Vagina (tissue), 2 donors: Measurements from ENCODE around the gene NAV2. TPM values are rescaled to one million over a fixed set of nuclear protein-coding genes. Genes with fewer than 3 reads are reported as not detected.

Experiments
- DNase-seq, 2 donors: peaks; one replicate each; pipeline ENCODE4 v3.0.0-alpha.2; 2017; ENCODE audit errors: extremely low spot score in 2 of 2
- H3K27ac ChIP-seq: fragments of 200-600 bp; sonication (generic); one replicate; pipeline ENCODE4 v1.5.1; 2019
- H3K27me3 ChIP-seq: fragments of 200-600 bp; sonication (generic); one replicate; pipeline ENCODE4 v1.5.1; 2019
- H3K36me3 ChIP-seq, 2 donors: fragments of 200-600 bp; sonication (generic); one replicate each; pipeline ENCODE4 v1.5.1; 2017 to 2019
- H3K4me1 ChIP-seq: fragments of 200-600 bp; sonication (generic); one replicate; pipeline ENCODE4 v1.5.1; 2019
- H3K4me3 ChIP-seq, 2 donors: fragments of 200-600 bp; sonication (generic); 1 replicate in 1 of 2; 2 replicates in 1 of 2; pipeline ENCODE4 v1.5.1; 2016 to 2019
- H3K9me3 ChIP-seq: fragments of 200-600 bp; sonication (generic); one replicate; pipeline ENCODE4 v1.5.1; 2019
- CTCF ChIP-seq, 3 experiments: fragments of 450-650 bp in 2 of 3; fragments of 200-600 bp in 1 of 3; sonication (generic) in 1 of 3; IDR thresholded peaks; one replicate each; pipeline ENCODE4 v1.5.1; 2017 to 2019; ENCODE audit warnings: antibody characterized with exemption in 3 of 3, mild to moderate bottlenecking in 2 of 3, moderate library complexity in 2 of 3
- POLR2A ChIP-seq, 2 donors: fragments of 450-650 bp; IDR thresholded peaks; one replicate each; pipeline ENCODE4 v1.6.1; 2017; ENCODE audit warnings: antibody characterized with exemption in 2 of 2, mild to moderate bottlenecking in 2 of 2, moderate library complexity in 2 of 2
- POLR2AphosphoS5 ChIP-seq, 2 donors: sonication (generic); formaldehyde crosslinking; IDR thresholded peaks; one replicate each; pipeline ENCODE4 v1.9.0; 2017; ENCODE audit warnings: antibody characterized with exemption in 2 of 2, mild to moderate bottlenecking in 2 of 2, low read depth in 1 of 2; ENCODE audit not compliant: insufficient read depth in 1 of 2
- intact Hi-C: fragments of 100-400 bp; cut with DNase I; formaldehyde crosslinking; loops from one replicate; pipeline ENCODE4 v1.15.1; 2023
- total RNA-seq: library from RNA; depleted of rRNA; stranded (reverse); fragments of >200 nt; gene quantifications from one replicate; pipeline ENCODE4 v1.2.3, GENCODE V29; 2016

NAV2 gene
- total RNA-seq, 1 donor from 2014 or later = 25.3 TPM

- H3K36me3 ChIP-seq = no peaks in the 10 kb centered on the region
- peak overlapping the region; percentile 4 to 12 for H3K4me3 ChIP-seq
- peaks cover 29% of the 10 kb centered on the region for H3K27me3 ChIP-seq
- no peaks in the 10 kb centered on the region for H3K9me3 ChIP-seq
- no peak overlapping the region for H3K27ac ChIP-seq
- no peak for DNase-seq
- H3K4me1 ChIP-seq = peaks cover 15% of the 10 kb centered on the region
- intact Hi-C loops = no loop called here
- TF ChIP-seq CTCF (IDR thresholded peaks at IDR 0.05) = no peak
- TF ChIP-seq POLR2A (IDR thresholded peaks at IDR 0.05) = no peak
- TF ChIP-seq POLR2AphosphoS5 (IDR thresholded peaks at IDR 0.05; ENCODE audit: insufficient read depth in 1 of 2, low read depth in 1 of 2) = no peak
Observed at GRCh38 chr11:20156876-20157613, 444.4 kb downstream of the NAV2 start.

- Histone ChIP-seq H3K27me3 (peaks cover 33% of the 10 kb centered on the region), H3K36me3 (no peaks in the 10 kb centered on the region), H3K4me1 (peaks cover 15% of the 10 kb centered on the region), H3K9me3 (no peaks in the 10 kb centered on the region), H3K27ac (no peak overlapping the region), H3K4me3 (no peak overlapping the region)
- TF ChIP-seq POLR2AphosphoS5 (IDR thresholded peaks at IDR 0.05; ENCODE audit: insufficient read depth in 1 of 2, low read depth in 1 of 2) = no peak
- no peak for TF ChIP-seq CTCF (IDR thresholded peaks at IDR 0.05)
- no peak for TF ChIP-seq POLR2A (IDR thresholded peaks at IDR 0.05)
- intact Hi-C loops = no loop called here
- no peak for DNase-seq
Observed at GRCh38 chr11:20157728-20158127, 445.1 kb downstream of the NAV2 start.

DNA sequence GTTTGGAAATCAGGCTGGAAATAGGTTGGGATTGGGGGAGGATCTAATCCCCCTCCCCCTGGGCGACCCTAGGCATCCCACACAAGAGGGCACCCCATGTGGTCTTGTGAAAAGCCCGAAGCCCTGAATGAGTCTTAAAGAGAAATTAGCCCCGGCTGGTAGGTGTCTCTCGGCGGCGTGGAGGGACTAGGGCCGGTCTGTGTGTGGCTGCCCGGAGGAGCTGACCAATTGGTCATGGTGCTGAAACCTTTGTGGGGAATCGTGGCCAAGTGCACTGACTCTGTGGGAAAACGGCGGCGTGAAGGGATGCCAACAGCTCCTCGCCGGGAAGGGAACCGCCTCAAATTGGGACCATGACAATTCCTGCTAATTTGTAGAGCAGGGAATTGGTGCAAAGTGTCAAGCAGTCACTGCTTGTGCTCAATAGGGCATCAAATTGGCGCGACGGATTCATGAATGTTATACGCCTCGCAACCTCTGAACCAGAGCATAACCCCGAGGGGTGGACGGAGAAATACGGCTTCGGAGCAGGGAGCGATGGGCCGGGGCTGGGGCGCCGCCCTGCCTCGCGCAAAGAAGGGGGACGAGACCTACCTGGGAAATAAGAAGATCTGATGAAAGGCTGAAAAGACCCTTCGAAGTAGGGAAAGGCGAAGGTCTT, 446.1 kb downstream of the NAV2 start:
- H3K4me3 ChIP-seq = no peak overlapping the region
- TF ChIP-seq POLR2AphosphoS5 (IDR thresholded peaks at IDR 0.05; ENCODE audit: insufficient read depth in 1 of 2, low read depth in 1 of 2) = no peak
- TF ChIP-seq CTCF (IDR thresholded peaks at IDR 0.05) = no peak
- no peak for TF ChIP-seq POLR2A (IDR thresholded peaks at IDR 0.05)
- no peaks in the 10 kb centered on the region for H3K36me3 ChIP-seq
- H3K9me3 ChIP-seq = no peaks in the 10 kb centered on the region
- DNase-seq = no peak
- peaks cover 35% of the 10 kb centered on the region for H3K27me3 ChIP-seq
- no peak overlapping the region for H3K27ac ChIP-seq
- H3K4me1 ChIP-seq = peaks cover 24% of the 10 kb centered on the region
- intact Hi-C loops = no loop called here

- H3K9me3 ChIP-seq = no peaks in the 10 kb centered on the region
- no peak for TF ChIP-seq CTCF (IDR thresholded peaks at IDR 0.05)
- no peak for TF ChIP-seq POLR2A (IDR thresholded peaks at IDR 0.05)
- no peak for TF ChIP-seq POLR2AphosphoS5 (IDR thresholded peaks at IDR 0.05; ENCODE audit: insufficient read depth in 1 of 2, low read depth in 1 of 2)
- intact Hi-C loops = no loop called here
- no peak overlapping the region for H3K4me3 ChIP-seq
- no peak for DNase-seq
- H3K4me1 ChIP-seq = peaks cover 30% of the 10 kb centered on the region
- no peaks in the 10 kb centered on the region for H3K36me3 ChIP-seq
- peaks cover 39% of the 10 kb centered on the region for H3K27me3 ChIP-seq
- H3K27ac ChIP-seq = no peak overlapping the region
Observed at GRCh38 chr11:20159466-20160381, 447.1 kb downstream of the NAV2 start.
